GM19035 (cell line): Measurements from ENCODE around the gene FAM47E.
"Not testable (repeated sequence)": the region's sequence is repeated elsewhere in the genome, so short reads cannot be mapped to it uniquely, and the experiment has no call there.

Experiments
- ATAC-seq: cut with Tn5 transposase; IDR thresholded peaks from one replicate; pipeline ENCODE4 v1.9.1; 2021; ENCODE audit not compliant: unreplicated experiment

The FAM47E gene

GRCh38 chr4:76224171-76224570, 27.4 kb upstream of the FAM47E start:
- no peak for ATAC-seq

- no peak for ATAC-seq
These were observed 25.1 kb upstream of the FAM47E start for GRCh38 chr4:76226418-76226817.

- ATAC-seq: no peak
These were observed 18.8 kb upstream of the FAM47E start for GRCh38 chr4:76232681-76233080.

- no peak for ATAC-seq
These were observed 18.4 kb upstream of the FAM47E start for GRCh38 chr4:76233083-76233482.

GRCh38 chr4:76233529-76233928, 18.0 kb upstream of the FAM47E start:
- no peak for ATAC-seq

- no peak for ATAC-seq
These were observed 17.4 kb upstream of the FAM47E start for GRCh38 chr4:76233967-76234678.

GRCh38 chr4:76234679-76235044, 16.9 kb upstream of the FAM47E start:
- ATAC-seq: no peak

- no peak for ATAC-seq
These were observed 16.1 kb upstream of the FAM47E start for GRCh38 chr4:76235407-76235806.

GRCh38 chr4:76235915-76236314, 15.6 kb upstream of the FAM47E start:
- no peak for ATAC-seq

GRCh38 chr4:76238236-76238635, 13.3 kb upstream of the FAM47E start:
- ATAC-seq: no peak

- ATAC-seq: no peak
These were observed 12.8 kb upstream of the FAM47E start for GRCh38 chr4:76238701-76239100.

GRCh38 chr4:76240236-76240635, 11.3 kb upstream of the FAM47E start:
- ATAC-seq: no peak

- not testable (repeated sequence) for ATAC-seq
These were observed 7.6 kb upstream of the FAM47E start for GRCh38 chr4:76243877-76244276.

GRCh38 chr4:76246025-76246424, 5.5 kb upstream of the FAM47E start:
- no peak for ATAC-seq

GRCh38 chr4:76246852-76247251, 4.7 kb upstream of the FAM47E start:
- ATAC-seq: no peak

- no peak for ATAC-seq
These were observed 559 bp upstream of the FAM47E start for GRCh38 chr4:76250962-76251361.

GRCh38 chr4:76252271-76252653, 741 bp downstream of the FAM47E start:
- ATAC-seq: no peak

GRCh38 chr4:76253511-76253910, 2.0 kb downstream of the FAM47E start:
- no peak for ATAC-seq

- no peak for ATAC-seq
These were observed 4.5 kb downstream of the FAM47E start for GRCh38 chr4:76256032-76256431.

GRCh38 chr4:76256968-76257367, 5.4 kb downstream of the FAM47E start:
- no peak for ATAC-seq

- no peak for ATAC-seq
These were observed 6.3 kb downstream of the FAM47E start for GRCh38 chr4:76257824-76258223.

- no peak for ATAC-seq
These were observed 9.1 kb downstream of the FAM47E start for GRCh38 chr4:76260571-76260970.

GRCh38 chr4:76265631-76266218, 14.2 kb downstream of the FAM47E start:
- ATAC-seq: no peak
